Nephron (organoid): ENCODE measurements around the gene CDC16.

Experiments
- H3K27ac Mint-ChIP-seq, 3 experiments: 2 replicates each; pipeline ENCODE4 v1.8.0; 2020; ENCODE audit warnings: mixed read lengths in 3 of 3, mild to moderate bottlenecking in 2 of 3, moderate library complexity in 1 of 3
- H3K27me3 Mint-ChIP-seq: 2 replicates; pipeline ENCODE4 v1.8.0; 2021; ENCODE audit warnings: low read depth, mild to moderate bottlenecking, moderate library complexity, mixed read lengths
- H3K36me3 Mint-ChIP-seq: 2 replicates; pipeline ENCODE4 v1.8.0; 2020; ENCODE audit warnings: low read depth, mixed read lengths
- H3K4me1 Mint-ChIP-seq: 2 replicates; pipeline ENCODE4 v1.8.0; 2020; ENCODE audit warnings: mixed read lengths
- H3K4me3 Mint-ChIP-seq, 3 experiments: 2 replicates each; pipeline ENCODE4 v1.8.0; 2020; ENCODE audit warnings: mild to moderate bottlenecking in 3 of 3, mixed read lengths in 3 of 3, moderate library complexity in 2 of 3
- H3K9me3 Mint-ChIP-seq: 2 replicates; pipeline ENCODE4 v1.8.0; 2020; ENCODE audit warnings: mixed read lengths
- TF ChIP-seq, protein P1 (sequence below), 3 experiments: fragments of 200-600 bp; sonication (generic); IDR thresholded peaks; one replicate each; pipeline ENCODE4 v1.5.0; 2021; ENCODE audit warnings: antibody characterized with exemption in 3 of 3; ENCODE audit not compliant: unreplicated experiment in 3 of 3

CDC16 gene

DNA sequence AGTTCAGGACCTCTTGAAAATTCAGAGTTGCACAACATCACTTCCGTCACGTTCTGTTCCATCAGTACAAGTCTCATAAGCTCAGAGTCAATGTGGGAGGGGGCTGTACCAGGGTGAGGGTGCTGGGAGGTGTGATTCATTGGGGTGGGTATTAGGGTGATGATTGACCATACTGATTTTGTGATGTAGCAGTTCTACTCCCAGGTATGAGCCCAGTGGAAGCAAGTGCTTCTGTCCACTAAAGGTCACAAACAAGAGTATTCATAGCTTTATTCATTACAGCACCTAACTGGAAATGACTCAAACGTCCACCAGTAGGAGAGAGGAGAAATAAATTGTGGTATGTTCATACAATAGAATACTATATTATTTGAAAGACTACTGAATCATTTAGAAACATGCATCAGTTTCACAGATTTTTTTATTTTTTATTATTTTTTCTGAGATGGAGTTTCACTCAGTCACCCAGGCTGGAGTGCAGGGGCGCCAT is 34.6 kb downstream of the CDC16 start:
- no peak overlapping the region for H3K27ac Mint-ChIP-seq
- no peaks in the 10 kb centered on the region for H3K9me3 Mint-ChIP-seq
- peaks cover 81% of the 10 kb centered on the region for H3K36me3 Mint-ChIP-seq
- TF ChIP-seq, protein P1, sequence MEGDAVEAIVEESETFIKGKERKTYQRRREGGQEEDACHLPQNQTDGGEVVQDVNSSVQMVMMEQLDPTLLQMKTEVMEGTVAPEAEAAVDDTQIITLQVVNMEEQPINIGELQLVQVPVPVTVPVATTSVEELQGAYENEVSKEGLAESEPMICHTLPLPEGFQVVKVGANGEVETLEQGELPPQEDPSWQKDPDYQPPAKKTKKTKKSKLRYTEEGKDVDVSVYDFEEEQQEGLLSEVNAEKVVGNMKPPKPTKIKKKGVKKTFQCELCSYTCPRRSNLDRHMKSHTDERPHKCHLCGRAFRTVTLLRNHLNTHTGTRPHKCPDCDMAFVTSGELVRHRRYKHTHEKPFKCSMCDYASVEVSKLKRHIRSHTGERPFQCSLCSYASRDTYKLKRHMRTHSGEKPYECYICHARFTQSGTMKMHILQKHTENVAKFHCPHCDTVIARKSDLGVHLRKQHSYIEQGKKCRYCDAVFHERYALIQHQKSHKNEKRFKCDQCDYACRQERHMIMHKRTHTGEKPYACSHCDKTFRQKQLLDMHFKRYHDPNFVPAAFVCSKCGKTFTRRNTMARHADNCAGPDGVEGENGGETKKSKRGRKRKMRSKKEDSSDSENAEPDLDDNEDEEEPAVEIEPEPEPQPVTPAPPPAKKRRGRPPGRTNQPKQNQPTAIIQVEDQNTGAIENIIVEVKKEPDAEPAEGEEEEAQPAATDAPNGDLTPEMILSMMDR (IDR thresholded peaks at IDR 0.05; ENCODE audit: unreplicated experiment in 3 of 3): no peak
- no peaks in the 10 kb centered on the region for H3K27me3 Mint-ChIP-seq
- H3K4me1 Mint-ChIP-seq: no peaks in the 10 kb centered on the region
- H3K4me3 Mint-ChIP-seq: no peak overlapping the region

DNA sequence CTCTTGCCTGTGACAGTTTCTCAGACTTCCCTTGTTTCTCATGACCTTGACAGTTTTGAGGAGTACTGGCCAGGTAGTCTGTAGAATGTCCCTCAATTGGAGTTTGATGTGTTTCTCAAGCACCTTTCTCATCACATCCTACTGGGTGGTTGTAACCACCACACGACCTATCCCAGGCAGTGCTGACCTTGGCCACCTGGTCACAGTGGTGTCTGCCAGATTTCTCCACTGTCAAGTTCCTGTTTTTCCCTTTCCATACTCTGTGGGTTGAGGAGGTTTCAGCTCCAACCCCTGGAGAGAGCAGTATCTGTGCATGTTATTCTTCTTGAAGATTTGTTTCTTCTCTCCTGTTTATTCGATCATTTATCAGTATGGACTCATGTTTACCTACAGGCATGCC is 38.3 kb downstream of the CDC16 start:
- H3K9me3 Mint-ChIP-seq: no peaks in the 10 kb centered on the region
- no peaks in the 10 kb centered on the region for H3K4me1 Mint-ChIP-seq
- no peaks in the 10 kb centered on the region for H3K27me3 Mint-ChIP-seq
- TF ChIP-seq, protein P1 (IDR thresholded peaks at IDR 0.05; ENCODE audit: unreplicated experiment in 3 of 3): no peak
- no peak overlapping the region for H3K4me3 Mint-ChIP-seq
- peaks cover 71% of the 10 kb centered on the region for H3K36me3 Mint-ChIP-seq
- no peak overlapping the region for H3K27ac Mint-ChIP-seq

DNA sequence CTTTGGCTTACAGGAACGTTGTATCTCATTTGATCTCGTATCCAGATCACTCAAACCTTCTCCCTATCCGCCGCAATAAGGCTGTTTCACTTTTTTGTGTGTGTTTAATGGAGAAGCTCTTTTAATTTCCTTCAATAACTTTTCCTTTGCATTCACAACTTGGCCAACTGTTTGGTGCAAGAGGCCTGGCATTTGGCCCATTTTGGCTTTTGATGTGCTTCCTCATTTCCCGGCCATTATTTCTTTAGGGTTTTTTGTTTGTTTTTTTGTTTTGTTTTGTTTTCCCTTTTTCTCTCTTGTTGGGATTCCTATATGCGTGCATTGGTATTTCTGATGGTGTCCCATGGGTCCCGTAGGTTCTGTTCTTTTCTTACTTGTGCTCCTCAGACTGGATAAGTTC is 40.6 kb downstream of the CDC16 start:
- no peaks in the 10 kb centered on the region for H3K27me3 Mint-ChIP-seq
- H3K36me3 Mint-ChIP-seq: peaks cover 57% of the 10 kb centered on the region
- no peaks in the 10 kb centered on the region for H3K9me3 Mint-ChIP-seq
- TF ChIP-seq, protein P1 (IDR thresholded peaks at IDR 0.05; ENCODE audit: unreplicated experiment in 3 of 3): no peak
- H3K4me3 Mint-ChIP-seq: no peak overlapping the region
- peaks cover 9% of the 10 kb centered on the region for H3K4me1 Mint-ChIP-seq
- H3K27ac Mint-ChIP-seq: no peak overlapping the region

DNA sequence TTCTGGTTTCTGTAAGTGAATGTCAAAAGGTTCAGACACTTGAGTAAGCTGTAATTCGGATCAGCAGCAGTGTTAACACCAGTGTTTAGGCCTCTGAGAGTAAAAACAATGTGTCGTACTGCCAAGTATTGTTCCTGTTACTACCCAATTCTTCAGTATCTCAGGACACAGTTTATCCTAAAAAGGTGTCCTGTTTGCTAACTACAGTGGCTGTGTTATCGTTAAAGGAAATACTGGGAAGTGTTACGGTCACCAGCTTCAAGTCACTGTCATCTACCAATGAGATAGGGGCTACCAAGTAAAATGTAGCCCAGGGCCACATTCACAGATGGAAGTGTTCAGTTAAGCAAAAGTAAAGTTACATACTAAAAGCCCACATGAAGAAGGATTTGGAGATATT is 44.4 kb downstream of the CDC16 start:
- TF ChIP-seq, protein P1 (IDR thresholded peaks at IDR 0.05; ENCODE audit: unreplicated experiment in 3 of 3): no peak
- Mint-ChIP-seq H3K4me3 (peak overlapping the region; percentile 20 to 67 (median 43)), H3K27ac (peak overlapping the region; percentile 100), H3K36me3 (peaks cover 36% of the 10 kb centered on the region), H3K4me1 (peaks cover 26% of the 10 kb centered on the region), H3K9me3 (no peaks in the 10 kb centered on the region), H3K27me3 (no peaks in the 10 kb centered on the region)

DNA sequence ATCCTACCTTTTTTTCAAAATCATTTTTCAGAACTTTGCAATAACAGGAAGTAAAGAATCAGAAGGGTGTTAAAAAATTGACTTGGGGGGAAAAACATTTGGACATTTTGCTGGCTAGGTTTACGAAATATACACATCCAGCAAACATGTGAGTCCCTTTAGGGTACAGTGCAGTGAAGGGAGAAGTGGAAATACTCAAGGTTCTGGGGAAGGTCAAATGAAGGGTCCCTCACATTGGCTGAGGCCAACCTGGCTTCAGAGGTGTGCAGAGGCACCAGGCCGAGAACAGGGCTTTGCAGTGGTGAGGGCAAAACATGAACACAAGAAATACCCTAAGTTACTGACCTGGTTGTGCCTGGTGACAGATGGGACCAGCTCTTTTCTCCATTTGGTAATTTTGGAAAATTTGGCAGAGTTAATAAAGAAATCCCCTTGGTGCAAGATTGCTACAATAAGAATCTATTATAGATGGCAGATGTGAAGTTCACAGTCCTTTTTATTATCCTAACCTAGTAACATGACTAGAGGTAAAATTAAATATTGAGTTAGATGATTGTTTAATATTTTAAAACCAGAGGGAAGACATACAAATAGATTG is 45.2 kb downstream of the CDC16 start:
- Mint-ChIP-seq H3K4me1 (peaks cover 29% of the 10 kb centered on the region), H3K27ac (peak overlapping the region; percentile 100), H3K9me3 (no peaks in the 10 kb centered on the region), H3K4me3 (peak overlapping the region; percentile 85 to 94 (median 92)), H3K36me3 (peaks cover 37% of the 10 kb centered on the region), H3K27me3 (no peaks in the 10 kb centered on the region)
- TF ChIP-seq, protein P1 (IDR thresholded peaks at IDR 0.05; ENCODE audit: unreplicated experiment in 3 of 3): no peak
